Ishikawa (cell line): ENCODE measurements around the gene ZFP92.

Experiments used
- CEBPB ChIP-seq: IDR thresholded peaks from 2 replicates; pipeline ENCODE4 v1.6.1; 2012
- CREB1 ChIP-seq: IDR thresholded peaks from 2 replicates; pipeline ENCODE4 v1.6.1; 2012; ENCODE audit warnings: low read depth
- EP300 ChIP-seq: IDR thresholded peaks from 2 replicates; pipeline ENCODE4 v1.6.1; 2012; ENCODE audit warnings: borderline replicate concordance
- NFIC ChIP-seq: IDR thresholded peaks from 2 replicates; pipeline ENCODE4 v1.6.1; 2012
- RAD21 ChIP-seq: IDR thresholded peaks from 2 replicates; pipeline ENCODE4 v1.6.1; 2012; ENCODE audit warnings: low read depth
- TEAD4 ChIP-seq: IDR thresholded peaks from 2 replicates; pipeline ENCODE4 v1.6.1; 2012
- YY1 ChIP-seq: IDR thresholded peaks from 2 replicates; pipeline ENCODE4 v1.6.1; 2012; ENCODE audit warnings: low read depth
- TF ChIP-seq, protein P1 (sequence below): IDR thresholded peaks from 2 replicates; pipeline ENCODE4 v1.6.1; 2012

DNA sequence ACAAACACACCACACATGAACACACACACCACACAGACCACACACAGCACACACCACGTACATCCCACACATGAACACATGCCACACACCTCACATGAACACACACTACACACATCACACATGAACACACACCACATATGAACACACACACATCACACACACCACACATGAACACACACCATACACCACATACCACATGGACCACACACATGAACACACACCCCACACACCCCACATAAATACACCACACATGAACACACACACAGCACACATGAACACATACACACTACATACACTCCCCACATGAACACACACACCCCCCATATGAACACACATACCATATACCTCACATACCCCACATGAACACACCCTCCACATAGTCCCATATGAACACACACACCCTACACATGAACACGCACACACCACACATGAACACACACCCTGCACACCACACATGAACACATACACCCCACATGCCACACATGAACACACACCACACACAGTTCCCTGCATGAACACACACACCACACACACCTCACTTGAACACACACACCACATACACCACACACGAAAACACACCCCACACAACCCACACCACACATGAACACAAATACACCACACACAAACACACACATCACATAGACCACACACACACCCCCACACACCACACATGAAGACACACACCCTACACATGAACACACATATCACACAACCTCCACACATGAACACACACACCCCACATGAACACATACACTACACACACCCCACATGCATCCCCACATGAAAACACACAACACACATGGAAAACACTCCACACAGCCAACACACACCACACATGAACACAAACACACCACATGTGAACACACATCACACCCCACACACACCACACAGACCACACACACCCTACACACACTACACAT lies 28.4 kb upstream of the ZFP92 start:
- no peak for TF ChIP-seq RAD21
- no peak for TF ChIP-seq YY1
- TF ChIP-seq EP300 = no peak
- TF ChIP-seq CEBPB = no peak
- TF ChIP-seq CREB1 = no peak
- TF ChIP-seq NFIC = no peak
- TF ChIP-seq, protein P1, sequence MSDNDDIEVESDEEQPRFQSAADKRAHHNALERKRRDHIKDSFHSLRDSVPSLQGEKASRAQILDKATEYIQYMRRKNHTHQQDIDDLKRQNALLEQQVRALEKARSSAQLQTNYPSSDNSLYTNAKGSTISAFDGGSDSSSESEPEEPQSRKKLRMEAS = no peak
- no peak for TF ChIP-seq TEAD4
